ENCODE data around the gene MTTP. TPM values are rescaled to one million over a fixed set of nuclear protein-coding genes. Genes with fewer than 3 reads are reported as not detected.

MTTP gene
- total RNA-seq, 1 experiment from 2014 or later, result not detected

- POLR2A ChIA-PET (ENCODE audit: unreplicated experiment), result no interaction called here
- no TSS peak for BruUV-seq (replicated peaks)
- peaks cover 22% of the 10 kb centered on the region for H3K4me1 ChIP-seq (replicated peaks; ENCODE audit: insufficient read depth)
- DNase-seq, result no peak
- H3K9me2 ChIP-seq (ENCODE audit: insufficient read depth), result no peaks in the 10 kb centered on the region
- H2AFZ ChIP-seq, result 0 out of 2 replicates have a peak overlapping the region, but pooled peaks have one; percentile 12
- H3K9me3 ChIP-seq (ENCODE audit: insufficient read depth, low read depth), result no peaks in the 10 kb centered on the region
- no peaks in the 10 kb centered on the region for H3K79me2 ChIP-seq (ENCODE audit: low read depth)
- peaks cover 7% of the 10 kb centered on the region for H3F3A ChIP-seq (ENCODE audit: insufficient read depth, low read depth)
- CTCF ChIA-PET, result interaction anchor here (0.7 kb wide), 1 partner anchor 92 kb away, joined by 3 read pairs; no protein-coding TSS in a partner anchor
- H3K27ac ChIP-seq, result no peak overlapping the region
- no peak overlapping the region for H3K4me3 ChIP-seq
- H3K27me3 ChIP-seq (ENCODE audit: insufficient read depth, low read depth), result no peaks in the 10 kb centered on the region
- intact Hi-C loops (cut with micrococcal nuclease; ENCODE audit: unreplicated experiment), result no loop called here
- no peak overlapping the region for H3K4me2 ChIP-seq
- no peaks in the 10 kb centered on the region for H4K20me1 ChIP-seq (ENCODE audit: insufficient read depth)
- no peak for TF ChIP-seq CTCF (conservative IDR thresholded peaks at IDR 0.05)
- no peak for TF ChIP-seq EZH2 (IDR thresholded peaks at IDR 0.05; ENCODE audit: low read depth)
- no peaks in the 10 kb centered on the region for H3K36me3 ChIP-seq (ENCODE audit: low read depth)
These were observed 13.2 kb downstream of the MTTP start for GRCh38 chr4:99587803-99588202.

- Histone ChIP-seq H3K4me3 (no peak overlapping the region), H3K36me3 (ENCODE audit: low read depth) (no peaks in the 10 kb centered on the region), H3F3A (ENCODE audit: insufficient read depth, low read depth) (peaks cover 4% of the 10 kb centered on the region), H3K27ac (no peak overlapping the region), H3K27me3 (ENCODE audit: insufficient read depth, low read depth) (no peaks in the 10 kb centered on the region), H3K9me3 (ENCODE audit: insufficient read depth, low read depth) (no peaks in the 10 kb centered on the region), H3K4me2 (no peak overlapping the region), H2AFZ (no peak overlapping the region), H3K9me2 (ENCODE audit: insufficient read depth) (no peaks in the 10 kb centered on the region), H4K20me1 (ENCODE audit: insufficient read depth) (no peaks in the 10 kb centered on the region), H3K4me1 (replicated peaks; ENCODE audit: insufficient read depth) (peaks cover 13% of the 10 kb centered on the region), H3K79me2 (ENCODE audit: low read depth) (no peaks in the 10 kb centered on the region)
- ChIA-PET CTCF (no interaction called here), POLR2A (ENCODE audit: unreplicated experiment) (no interaction called here)
- TF ChIP-seq CTCF (conservative IDR thresholded peaks at IDR 0.05), result no peak
- no peak for TF ChIP-seq EZH2 (IDR thresholded peaks at IDR 0.05; ENCODE audit: low read depth)
- BruUV-seq (replicated peaks), result no TSS peak
- intact Hi-C loops (cut with micrococcal nuclease; ENCODE audit: unreplicated experiment), result no loop called here
- no peak for DNase-seq
These were observed 17.1 kb downstream of the MTTP start for GRCh38 chr4:99591757-99592156.

GRCh38 chr4:99593781-99594641 is 19.4 kb downstream of the MTTP start:
- H3K9me2 ChIP-seq (ENCODE audit: insufficient read depth), result no peaks in the 10 kb centered on the region
- H4K20me1 ChIP-seq (ENCODE audit: insufficient read depth), result no peaks in the 10 kb centered on the region
- CTCF ChIA-PET, result no interaction called here
- no peak for DNase-seq
- no peaks in the 10 kb centered on the region for H3K9me3 ChIP-seq (ENCODE audit: insufficient read depth, low read depth)
- no peak overlapping the region for H3K4me3 ChIP-seq
- TF ChIP-seq EZH2 (IDR thresholded peaks at IDR 0.05; ENCODE audit: low read depth), result no peak
- no peak for TF ChIP-seq CTCF (conservative IDR thresholded peaks at IDR 0.05)
- BruUV-seq (replicated peaks), result no TSS peak
- H3F3A ChIP-seq (ENCODE audit: insufficient read depth, low read depth), result no peaks in the 10 kb centered on the region
- H3K27me3 ChIP-seq (ENCODE audit: insufficient read depth, low read depth), result no peaks in the 10 kb centered on the region
- H3K4me2 ChIP-seq, result no peak overlapping the region
- intact Hi-C loops (cut with micrococcal nuclease; ENCODE audit: unreplicated experiment), result no loop called here
- H3K79me2 ChIP-seq (ENCODE audit: low read depth), result no peaks in the 10 kb centered on the region
- no peak overlapping the region for H3K27ac ChIP-seq
- no peaks in the 10 kb centered on the region for H3K4me1 ChIP-seq (replicated peaks; ENCODE audit: insufficient read depth)
- H2AFZ ChIP-seq, result no peak overlapping the region; the same call in 1 of the 2 replicates
- H3K36me3 ChIP-seq (ENCODE audit: low read depth), result no peaks in the 10 kb centered on the region
- POLR2A ChIA-PET (ENCODE audit: unreplicated experiment), result no interaction called here

Data from PC-9 (cell line).